Heart left ventricle (tissue), 16 donors: ENCODE data around the gene PHF21A. TPM values are rescaled to one million over a fixed set of nuclear protein-coding genes. Genes with fewer than 3 reads are reported as not detected.

ENCODE experiments used
- ATAC-seq, 4 donors: fragments of 200-7000 bp; cut with Tn5 transposase; one replicate each; pipeline ENCODE4 v1.9.1; 2020 to 2022; ENCODE audit warnings: moderate library complexity in 4 of 4, mild to moderate bottlenecking in 3 of 4, moderate number of reproducible peaks in 1 of 4
- DNase-seq, 5 donors: peaks; one replicate each; pipeline ENCODE4 v3.0.0-alpha.2; 2020
- H3K27ac ChIP-seq, 12 donors: fragments of 200-600 bp; sonication (generic) in 4 of 12; one replicate each; pipeline versions ENCODE4 v1.5.0 to v1.8.0; 2016 to 2022; ENCODE audit warnings: mild to moderate bottlenecking in 2 of 12
- H3K27me3 ChIP-seq, 9 donors: fragments of 200-600 bp; sonication (generic) in 2 of 9; one replicate each; pipeline versions ENCODE4 v1.5.1 to v1.8.0; 2016 to 2022; ENCODE audit warnings: mild to moderate bottlenecking in 3 of 9
- H3K36me3 ChIP-seq, 9 donors: fragments of 200-600 bp; sonication (generic) in 2 of 9; one replicate each; pipeline versions ENCODE4 v1.5.0 to v1.8.0; 2018 to 2022; ENCODE audit warnings: mild to moderate bottlenecking in 2 of 9
- H3K4me1 ChIP-seq, 12 donors: fragments of 200-600 bp; sonication (generic) in 4 of 12; one replicate each; pipeline versions ENCODE4 v1.5.0 to v1.8.0; 2016 to 2022; ENCODE audit warnings: mild to moderate bottlenecking in 3 of 12
- H3K4me3 ChIP-seq, 12 donors: fragments of 200-600 bp; sonication (generic) in 4 of 12; one replicate each; pipeline versions ENCODE4 v1.5.0 to v1.8.0; 2017 to 2022; ENCODE audit warnings: mild to moderate bottlenecking in 9 of 12, moderate library complexity in 4 of 12
- H3K9me3 ChIP-seq, 12 donors: fragments of 200-600 bp; sonication (generic) in 4 of 12; one replicate each; pipeline versions ENCODE4 v1.5.0 to v1.8.0; 2016 to 2022; ENCODE audit warnings: mild to moderate bottlenecking in 1 of 12
- CTCF ChIP-seq, 12 donors: fragments of 200-600 bp; sonication (generic) in 4 of 12; IDR thresholded peaks; one replicate each; pipeline versions ENCODE4 v1.5.0 to v1.8.0; 2018 to 2022; ENCODE audit warnings: antibody characterized with exemption in 12 of 12, mild to moderate bottlenecking in 5 of 12
- POLR2A ChIP-seq, 2 donors: fragments of 450-650 bp; IDR thresholded peaks; one replicate each; pipeline ENCODE4 v1.6.1; 2017; ENCODE audit warnings: antibody characterized with exemption in 2 of 2, mild to moderate bottlenecking in 2 of 2, moderate library complexity in 2 of 2
- WGBS, 4 donors: extraction: QIAGEN DNeasy Blood & Tissue Kit in 2 of 4; methylation state at CpG; one replicate each; pipeline versions ENCODE4 v1.1.5 to v1.1.7; 2013 to 2018; 5-methylcytosine and 5-hydroxymethylcytosine counted together
- intact Hi-C, 10 donors: fragments of 100-400 bp; cut with DNase I; formaldehyde crosslinking; loops; one replicate each; pipeline versions ENCODE4 v1.11.1 to v1.14.2; 2022
- polyA plus RNA-seq, 2 donors: library from polyadenylated mRNA; stranded (reverse); fragments of 200-250 nt; gene quantifications; one replicate each; pipeline ENCODE4 v1.2.3, GENCODE V29; 2013
- total RNA-seq, 9 donors: library from RNA; depleted of rRNA in 2 of 9; stranded (reverse); fragments of >200 nt in 2 of 9; fragmentation: NEBNext Ultra II Directional in 3 of 9; extraction: Animal tissue kit (Norgen Biotek cat#: 25700) in 3 of 9; gene quantifications; one replicate each; pipeline versions ENCODE4 v1.1.0 to v1.2.4, GENCODE V29; 2016 to 2023
- donor health status: ischemic (EF 13 %, LVEDD 7.1; RV severe dilation, severe dysfunction).
- donor health status: healthy with polysubstance abuse.
- donor health status: DM: no; HTN: yes; CAD: no.
- donor health status: DM: no; HTN: no; CAD: no.
- donor health status: ischemic (EF 25% LVEDD 6.9; RV normal size, moderate dysfunction).
- donor health status: ischemic (EF 25% LVEDD 5.7; RV mildly dilated, moderate dysfunction).
- donor health status: healthy.
- donor health status: DM: yes; HTN: yes; CAD: no.
- donor health status: ischemic (EF 35%, LVEDD 5.7; RV mildly dilated, moderate dysfunction).
- donor health status: nonischemic (EF 11% LVEDD 7.7; RV severe dilation, severe dysfunction).
- donor health status: DM: yes; HTN: yes; CAD: no.
- donor health status: PGD.
- donor health status: ischemic (EF 29% LVEDD 5.4; RV normal size, mild dysfunction).
- donor health status: nonischemic (EF 23%, LVEDD 6.1; RV moderate dilation, normal function).

PHF21A gene
- total and polyA plus RNA-seq, 11 donors, result 16.5 to 45.9 (median 36.1) TPM

- intact Hi-C loops, result no loop called here
- ATAC-seq (no peak), DNase-seq (no peak)
- Histone ChIP-seq H3K4me3 (no peak overlapping the region), H3K27me3 (no peaks in the 10 kb centered on the region), H3K27ac (peak overlapping the region in 1 of 12 donors; percentile 20), H3K36me3 (peaks cover 0 to 12% (median 4%) of the 10 kb centered on the region in 9 donors), H3K4me1 (peaks cover 4 to 39% (median 29%) of the 10 kb centered on the region in 12 donors), H3K9me3 (no peaks in the 10 kb centered on the region)
- TF ChIP-seq POLR2A (IDR thresholded peaks at IDR 0.05), result no peak
- no peak for TF ChIP-seq CTCF (IDR thresholded peaks at IDR 0.05)
- WGBS, 4 donors, result 88 to 97% (median 92%) methylated on average over 1 of the region's 1 CpG
Observed at GRCh38 chr11:46051102-46051501, 70.2 kb downstream of the PHF21A start.

- DNase-seq (no peak), ATAC-seq (peak in 1 of 4 donors; percentile 52)
- intact Hi-C loops, result no loop called here
- H3K4me1 ChIP-seq, result peaks cover 4 to 43% (median 31%) of the 10 kb centered on the region in 12 donors
- WGBS, 4 donors, result 15 to 41% (median 38%) methylated on average over 2 of the region's 2 CpGs
- H3K9me3 ChIP-seq, result no peaks in the 10 kb centered on the region
- TF ChIP-seq POLR2A (IDR thresholded peaks at IDR 0.05), result no peak
- TF ChIP-seq CTCF (IDR thresholded peaks at IDR 0.05), result no peak
- H3K36me3 ChIP-seq, result peaks cover 0 to 12% (median 4%) of the 10 kb centered on the region in 9 donors
- H3K4me3 ChIP-seq, result no peak overlapping the region
- no peaks in the 10 kb centered on the region for H3K27me3 ChIP-seq
- peak overlapping the region in 6 of 12 donors; percentile 18 to 62 (median 30) for H3K27ac ChIP-seq
Observed at GRCh38 chr11:46050662-46051061, 70.6 kb downstream of the PHF21A start.

GRCh38 chr11:46050003-46050461 is 71.2 kb downstream of the PHF21A start:
- Histone ChIP-seq H3K4me3 (no peak overlapping the region), H3K27me3 (no peaks in the 10 kb centered on the region), H3K36me3 (peaks cover 0 to 12% (median 4%) of the 10 kb centered on the region in 9 donors), H3K27ac (peak overlapping the region in 8 of 12 donors; percentile 18 to 62 (median 30)), H3K9me3 (no peaks in the 10 kb centered on the region), H3K4me1 (peaks cover 4 to 44% (median 33%) of the 10 kb centered on the region in 12 donors)
- DNase-seq, result peak in 1 of 5 donors; percentile 28
- intact Hi-C loops, result no loop called here
- 10 to 21% (median 17%) methylated on average over 4 of the region's 4 CpGs for WGBS, 4 donors
- ATAC-seq, result peak; percentile 16 to 83 (median 72)
- TF ChIP-seq CTCF (IDR thresholded peaks at IDR 0.05), result no peak
- no peak for TF ChIP-seq POLR2A (IDR thresholded peaks at IDR 0.05)

GRCh38 chr11:46049325-46049897 is 71.8 kb downstream of the PHF21A start:
- Histone ChIP-seq H3K9me3 (no peaks in the 10 kb centered on the region), H3K36me3 (peaks cover 0 to 12% (median 4%) of the 10 kb centered on the region in 9 donors), H3K4me1 (peaks cover 4 to 44% (median 34%) of the 10 kb centered on the region in 12 donors), H3K27me3 (no peaks in the 10 kb centered on the region), H3K27ac (peak overlapping the region in 7 of 12 donors; percentile 18 to 62 (median 29)), H3K4me3 (no peak overlapping the region)
- no peak for TF ChIP-seq POLR2A (IDR thresholded peaks at IDR 0.05)
- TF ChIP-seq CTCF (IDR thresholded peaks at IDR 0.05), result no peak
- ATAC-seq (peak in 3 of 4 donors; percentile 35 to 41 (median 39)), DNase-seq (no peak)
- intact Hi-C loops, result loop anchor here in 1 of 10 donors (5.0 kb wide), 1 partner anchor 73 kb away; the partner anchor contains the start of gene PHF21A
- WGBS, 4 donors, result 62 to 70% (median 66%) methylated on average over 7 of the region's 7 CpGs
